Stimulated activated CD4-positive, alpha-beta T cell treated with anti-CD3 and anti-CD28 coated beads, Interleukin-4, amount 100 ng/mL, for 1 hour (primary cell): Measurements from ENCODE around the gene METTL14.

ENCODE experiments used
- DNase-seq: peaks from one replicate; pipeline ENCODE4 v3.0.0-alpha.2; 2020

The METTL14 gene

DNA sequence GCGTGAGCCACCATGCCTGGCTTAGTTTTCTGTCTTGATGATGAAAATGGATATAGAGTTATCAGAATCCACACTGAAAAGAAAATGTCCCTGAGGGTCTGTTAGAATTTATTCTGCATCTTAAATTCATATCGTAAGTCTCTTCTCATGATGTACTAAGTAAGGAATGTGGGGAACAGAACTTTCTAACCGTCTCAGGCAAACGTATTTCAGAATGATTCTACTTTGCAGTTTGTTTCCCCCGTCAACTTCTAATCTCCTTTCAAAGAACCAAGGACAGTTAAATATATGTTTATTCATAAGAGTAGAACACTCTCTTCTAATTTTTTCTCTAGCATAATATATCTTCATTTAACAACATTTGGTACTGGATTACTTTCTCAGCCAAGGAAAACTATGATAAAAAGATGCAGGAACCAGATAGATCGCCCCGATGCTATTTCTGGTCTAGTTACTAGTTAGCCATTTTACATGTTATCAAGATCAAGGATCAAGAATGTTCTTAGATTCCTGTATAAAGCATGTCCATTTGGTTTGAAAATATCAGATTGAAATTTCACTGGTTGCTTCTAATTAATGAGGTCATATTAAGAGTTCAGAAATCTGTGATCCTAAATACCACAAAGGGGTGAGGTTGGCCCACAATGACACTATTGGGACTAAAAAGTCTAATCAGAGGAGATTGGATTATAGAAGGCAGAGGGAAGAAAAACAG, 49.5 kb downstream of the METTL14 start:
- DNase-seq = no peak

DNA sequence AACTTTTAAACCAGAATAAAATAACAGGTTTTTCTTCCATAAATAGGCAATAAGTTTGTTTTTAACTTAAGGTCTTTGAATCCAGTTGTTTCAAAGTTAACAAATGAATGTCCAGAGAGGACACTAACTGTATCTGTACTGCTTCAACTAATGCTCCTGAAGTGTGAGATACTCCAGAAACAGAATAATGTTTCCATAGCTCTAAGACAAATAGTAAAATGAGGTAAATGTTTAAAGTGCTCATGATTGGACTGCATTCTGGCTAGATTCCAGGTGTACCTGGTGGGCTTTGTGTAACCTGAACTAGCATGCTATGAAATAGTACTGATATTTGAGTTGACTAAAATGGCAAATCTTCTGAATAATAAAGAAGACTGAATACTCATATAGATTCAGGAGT, 51.7 kb downstream of the METTL14 start:
- no peak for DNase-seq

DNA sequence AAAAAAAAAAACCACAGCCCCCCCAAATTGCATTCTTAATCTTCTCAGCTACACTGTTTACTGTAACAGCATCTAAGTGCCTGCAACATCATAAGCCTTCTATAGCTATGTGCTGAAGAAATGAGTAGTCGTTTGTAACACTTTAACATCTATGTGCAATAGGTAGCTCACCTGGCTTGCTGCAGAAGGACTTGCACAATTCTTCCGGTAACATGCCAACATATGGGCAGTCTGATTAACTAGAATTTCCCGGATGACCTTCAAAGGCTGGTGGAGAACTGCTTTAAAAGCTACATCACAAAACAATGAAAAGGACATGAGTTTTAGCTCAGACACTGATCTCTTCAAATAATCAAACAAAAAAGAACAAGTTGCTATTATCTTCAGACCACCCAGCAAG, 52.9 kb downstream of the METTL14 start:
- no peak for DNase-seq

GRCh38 chr4:118739022-118739713, 54.0 kb downstream of the METTL14 start:
- DNase-seq = no peak

- no peak for DNase-seq
Observed at GRCh38 chr4:118740869-118741268, 55.7 kb downstream of the METTL14 start.

GRCh38 chr4:118741301-118741855, 56.2 kb downstream of the METTL14 start:
- no peak for DNase-seq

DNA sequence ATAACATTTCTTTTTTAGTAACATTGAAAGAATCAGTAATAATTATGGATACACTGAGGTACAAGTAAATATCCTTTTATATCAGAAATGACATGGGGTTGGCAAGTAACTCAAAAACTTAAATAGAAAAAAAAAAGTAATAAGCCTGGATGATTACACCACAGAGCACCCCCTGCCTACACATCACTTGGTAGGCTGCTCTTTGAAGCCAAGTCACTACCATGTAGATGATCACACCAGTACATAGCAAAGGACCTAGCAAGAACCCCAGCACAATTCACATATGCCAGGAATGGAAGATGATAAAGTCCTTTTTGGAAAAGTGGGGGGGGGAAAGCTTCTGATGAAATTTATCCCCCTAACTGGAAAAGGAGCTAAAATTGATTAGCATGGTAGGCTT, 56.9 kb downstream of the METTL14 start:
- no peak for DNase-seq

GRCh38 chr4:118743867-118744266, 58.7 kb downstream of the METTL14 start:
- DNase-seq = no peak

GRCh38 chr4:118745357-118745756, 60.2 kb downstream of the METTL14 start:
- no peak for DNase-seq

- no peak for DNase-seq
Observed at GRCh38 chr4:118746251-118746919, 61.2 kb downstream of the METTL14 start.

GRCh38 chr4:118749347-118749988, 64.3 kb downstream of the METTL14 start:
- no peak for DNase-seq

GRCh38 chr4:118751629-118752323, 66.6 kb downstream of the METTL14 start:
- DNase-seq = no peak

- DNase-seq = no peak
Observed at GRCh38 chr4:118752551-118752950, 67.4 kb downstream of the METTL14 start.

- DNase-seq = no peak
Observed at GRCh38 chr4:118753096-118753495, 67.9 kb downstream of the METTL14 start.

GRCh38 chr4:118753685-118754084, 68.5 kb downstream of the METTL14 start:
- no peak for DNase-seq

- DNase-seq = no peak
Observed at GRCh38 chr4:118754890-118755289, 69.7 kb downstream of the METTL14 start.

GRCh38 chr4:118755438-118756226, 70.4 kb downstream of the METTL14 start:
- DNase-seq = no peak

GRCh38 chr4:118756429-118756828, 71.2 kb downstream of the METTL14 start:
- no peak for DNase-seq

DNA sequence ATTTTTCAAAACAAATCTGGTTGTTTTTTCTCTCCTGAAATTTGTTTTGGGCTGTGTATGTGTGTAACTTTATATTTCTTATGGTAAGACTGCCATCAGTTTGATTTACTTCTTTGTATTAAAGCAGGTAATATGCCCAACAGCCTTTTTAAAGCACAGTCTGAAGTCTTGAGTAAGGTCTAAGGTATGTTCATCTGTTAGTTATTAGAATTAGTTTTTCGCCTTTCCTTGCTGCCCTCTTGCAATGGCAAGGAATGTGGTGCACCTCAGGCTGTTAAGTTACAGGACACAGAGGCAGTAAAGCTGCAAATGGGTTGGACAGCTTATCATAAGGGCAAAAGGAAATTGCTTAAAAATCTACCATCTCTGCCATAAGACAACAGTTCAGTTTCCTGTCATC, 71.8 kb downstream of the METTL14 start:
- DNase-seq = no peak

DNA sequence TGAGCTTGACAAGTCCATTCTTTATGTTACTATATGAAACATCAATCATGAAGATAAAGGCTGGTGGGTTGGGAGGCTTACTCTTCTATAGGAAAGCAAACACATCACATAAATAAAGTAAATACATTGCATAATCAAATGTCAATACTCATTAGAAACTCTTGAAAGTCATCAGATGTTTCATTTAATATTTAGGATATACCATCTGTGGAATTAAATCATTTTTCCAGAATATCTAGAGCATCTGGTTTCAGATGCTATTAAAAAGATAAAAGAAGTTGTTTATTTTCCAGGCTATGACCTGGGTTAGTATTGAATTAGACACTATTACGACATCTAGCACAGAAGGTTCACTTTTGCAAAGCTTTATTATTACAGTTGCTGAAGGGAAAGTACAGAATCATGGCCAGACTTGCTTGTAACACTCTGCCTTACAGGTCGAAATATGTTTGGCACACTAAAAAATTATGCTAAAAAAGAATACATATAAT, 72.6 kb downstream of the METTL14 start:
- DNase-seq = no peak

DNA sequence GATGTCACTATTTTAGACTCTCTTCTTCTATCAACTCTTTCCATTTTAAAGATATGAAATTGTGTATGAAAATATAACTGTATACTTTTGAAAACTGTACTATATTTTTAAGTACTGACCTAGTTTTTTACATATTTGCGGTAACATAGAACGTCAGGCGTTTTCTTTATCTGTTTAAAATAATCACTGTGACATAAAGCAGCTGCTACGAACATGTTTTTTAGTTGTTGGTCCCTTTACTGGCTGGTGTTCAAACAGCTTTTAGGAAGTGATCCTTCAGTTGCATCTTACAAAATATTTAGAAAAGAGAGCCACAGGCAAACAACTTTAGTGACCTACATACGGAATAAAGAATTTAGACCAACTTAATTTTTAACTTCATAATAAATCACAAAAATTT, 73.1 kb downstream of the METTL14 start:
- DNase-seq = no peak

DNA sequence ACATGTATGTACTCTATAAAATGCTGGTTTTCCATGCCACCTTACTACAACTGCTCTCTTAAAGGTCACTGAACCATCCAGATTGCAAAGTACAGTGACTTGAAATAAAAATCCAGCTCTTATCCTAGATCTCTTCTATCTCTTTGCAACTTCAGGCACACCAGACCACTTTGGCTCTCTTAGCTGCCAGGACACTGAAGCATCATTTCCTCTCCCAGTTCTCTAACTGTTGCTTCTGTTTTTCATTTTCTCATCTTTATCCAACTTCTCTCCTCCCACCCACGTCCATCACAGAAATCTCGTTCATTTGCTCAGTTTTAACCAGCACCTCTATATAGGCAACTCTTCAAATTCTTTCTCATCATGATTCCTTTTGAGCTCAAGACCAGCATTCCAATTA, 74.3 kb downstream of the METTL14 start:
- DNase-seq = no peak
